Vagina (tissue), 2 donors: ENCODE data around the gene TLE3.

Experiments used
- CTCF ChIP-seq, 3 experiments: fragments of 450-650 bp in 2 of 3; fragments of 200-600 bp in 1 of 3; sonication (generic) in 1 of 3; IDR thresholded peaks; one replicate each; pipeline ENCODE4 v1.5.1; 2017 to 2019; ENCODE audit warnings: antibody characterized with exemption in 3 of 3, mild to moderate bottlenecking in 2 of 3, moderate library complexity in 2 of 3
- POLR2AphosphoS5 ChIP-seq, 2 donors: sonication (generic); formaldehyde crosslinking; IDR thresholded peaks; one replicate each; pipeline ENCODE4 v1.9.0; 2017; ENCODE audit warnings: antibody characterized with exemption in 2 of 2, mild to moderate bottlenecking in 2 of 2, low read depth in 1 of 2; ENCODE audit not compliant: insufficient read depth in 1 of 2

GRCh38 chr15:70054884-70055387 is 42.8 kb downstream of the TLE3 start:
- TF ChIP-seq CTCF (IDR thresholded peaks at IDR 0.05): no peak
- no peak for TF ChIP-seq POLR2AphosphoS5 (IDR thresholded peaks at IDR 0.05; ENCODE audit: insufficient read depth in 1 of 2, low read depth in 1 of 2)
